WTC11 (cell line): ENCODE measurements around the gene DDN. TPM values are rescaled to one million over a fixed set of nuclear protein-coding genes. Genes with fewer than 3 reads are reported as not detected.

ENCODE experiments used
- ATAC-seq: fragments of 200-7000 bp; cut with Tn5 transposase; 2 replicates; pipeline ENCODE4 v1.10.0; 2021; ENCODE audit warnings: mild to moderate bottlenecking, moderate library complexity
- CTCF ChIA-PET: fragments of 300-600 bp; sonication (Branson Sonifier 250); formaldehyde crosslinking; loops from one replicate; lab custom pipeline; 2021; ENCODE audit warnings: antibody characterized with exemption; lab: Charles Lee
- POLR2A ChIA-PET: fragments of 350-600 bp; sonication (Branson Sonifier 250); formaldehyde crosslinking; loops from one replicate; lab custom pipeline; 2021; ENCODE audit warnings: antibody characterized with exemption; lab: Charles Lee
- DNase-seq: peaks from one replicate; pipeline ENCODE4 v3.0.0; 2021; ENCODE audit warnings: low spot score
- H3K27ac Mint-ChIP-seq: 2 replicates; pipeline ENCODE4 v1.8.0; 2021; ENCODE audit warnings: mixed read lengths
- H3K27me3 Mint-ChIP-seq: 2 replicates; pipeline ENCODE4 v1.8.0; 2021; ENCODE audit warnings: low read depth, mild to moderate bottlenecking, moderate library complexity, mixed read lengths
- H3K36me3 Mint-ChIP-seq: 2 replicates; pipeline ENCODE4 v1.8.0; 2021; ENCODE audit warnings: mixed read lengths
- H3K4me1 Mint-ChIP-seq: 2 replicates; pipeline ENCODE4 v1.8.0; 2022; ENCODE audit warnings: mixed read lengths
- H3K4me3 Mint-ChIP-seq: 2 replicates; pipeline ENCODE4 v1.8.0; 2021; ENCODE audit warnings: mild to moderate bottlenecking, moderate library complexity, mixed read lengths
- H3K9me3 Mint-ChIP-seq: 2 replicates; pipeline ENCODE4 v1.8.0; 2021; ENCODE audit warnings: mixed read lengths
- AFF4 ChIP-seq: sonication (generic); formaldehyde crosslinking; IDR thresholded peaks from 2 replicates; pipeline ENCODE4 v1.8.1; 2023; ENCODE audit warnings: mild to moderate bottlenecking, missing genetic modification reagents, borderline replicate concordance
- AR ChIP-seq: fragments of 250-450 bp; sonication (Bioruptor Pico); IDR thresholded peaks from 2 replicates; pipeline ENCODE4 v1.9.0; 2021; ENCODE audit warnings: mild to moderate bottlenecking
- CREM ChIP-seq: sonication (generic); formaldehyde crosslinking; IDR thresholded peaks from 2 replicates; pipeline ENCODE4 v1.8.1; 2022; ENCODE audit warnings: mild to moderate bottlenecking, missing genetic modification reagents, moderate library complexity
- ETV6 ChIP-seq: sonication (generic); formaldehyde crosslinking; IDR thresholded peaks from 2 replicates; pipeline ENCODE4 v1.8.1; 2022; ENCODE audit warnings: mild to moderate bottlenecking, missing genetic modification reagents
- GTF2I ChIP-seq: fragments of 250-450 bp; sonication (Bioruptor Pico); conservative IDR thresholded peaks from 2 replicates; pipeline ENCODE4 v1.4.0; 2021; ENCODE audit warnings: mild to moderate bottlenecking
- HMGA2 ChIP-seq: fragments of 250-450 bp; sonication (Bioruptor Pico); IDR thresholded peaks from 2 replicates; pipeline ENCODE4 v1.4.0; 2021; ENCODE audit warnings: mild to moderate bottlenecking, moderate library complexity
- HMGXB4 ChIP-seq: sonication (generic); formaldehyde crosslinking; IDR thresholded peaks from 2 replicates; pipeline ENCODE4 v1.8.1; 2023; ENCODE audit warnings: mild to moderate bottlenecking, moderate library complexity, missing genetic modification reagents
- JAZF1 ChIP-seq: fragments of 250-450 bp; sonication (Bioruptor Pico); IDR thresholded peaks from 2 replicates; pipeline ENCODE4 v1.9.0; 2021; ENCODE audit warnings: moderate library complexity, mild to moderate bottlenecking, inconsistent platforms
- MLX ChIP-seq: sonication (generic); formaldehyde crosslinking; IDR thresholded peaks from 2 replicates; pipeline ENCODE4 v1.8.1; 2023; ENCODE audit warnings: mild to moderate bottlenecking, missing genetic modification reagents, moderate library complexity
- SMAD3 ChIP-seq: sonication (generic); formaldehyde crosslinking; IDR thresholded peaks from 2 replicates; pipeline ENCODE4 v1.8.0; 2022; ENCODE audit warnings: missing genetic modification reagents, mild to moderate bottlenecking, borderline replicate concordance
- SMAD4 ChIP-seq: sonication (generic); formaldehyde crosslinking; IDR thresholded peaks from 2 replicates; pipeline ENCODE4 v1.8.0; 2022; ENCODE audit warnings: mild to moderate bottlenecking, missing genetic modification reagents
- SP1 ChIP-seq: sonication (generic); formaldehyde crosslinking; conservative IDR thresholded peaks from 2 replicates; pipeline ENCODE4 v1.8.1; 2022; ENCODE audit warnings: missing genetic modification reagents
- STAT6 ChIP-seq: sonication (generic); formaldehyde crosslinking; conservative IDR thresholded peaks from 2 replicates; pipeline ENCODE4 v1.8.1; 2023; ENCODE audit warnings: mild to moderate bottlenecking, low read depth, missing genetic modification reagents, moderate library complexity
- TP53 ChIP-seq: sonication (generic); formaldehyde crosslinking; IDR thresholded peaks from 2 replicates; pipeline ENCODE4 v1.8.1; 2023; ENCODE audit warnings: mild to moderate bottlenecking, missing genetic modification reagents
- ZNF138 ChIP-seq: sonication (generic); formaldehyde crosslinking; conservative IDR thresholded peaks from 2 replicates; pipeline ENCODE4 v1.8.1; 2022; ENCODE audit warnings: mild to moderate bottlenecking, moderate library complexity, missing genetic modification reagents
- ZNF317 ChIP-seq: sonication (generic); formaldehyde crosslinking; IDR thresholded peaks from 2 replicates; pipeline ENCODE4 v1.8.1; 2023; ENCODE audit warnings: low read depth, mild to moderate bottlenecking, moderate library complexity, missing genetic modification reagents, borderline replicate concordance
- ZNF423 ChIP-seq: fragments of 250-450 bp; sonication (Bioruptor Pico); IDR thresholded peaks from 2 replicates; pipeline ENCODE4 v2.1.2; 2022; ENCODE audit warnings: mild to moderate bottlenecking, moderate library complexity
- ZNF425 ChIP-seq: fragments of 250-450 bp; sonication (Bioruptor Pico); conservative IDR thresholded peaks from 2 replicates; pipeline ENCODE4 v1.9.0; 2021; ENCODE audit warnings: mild to moderate bottlenecking
- total RNA-seq: library from RNA; stranded (reverse); gene quantifications from 3 replicates; pipeline ENCODE4 v1.2.3, GENCODE V29; 2021
- TF ChIP-seq, protein P1 (sequence below): fragments of 250-450 bp; sonication (Bioruptor Pico); IDR thresholded peaks from 2 replicates; pipeline ENCODE4 v1.9.0; 2021; ENCODE audit warnings: mild to moderate bottlenecking

DDN gene
- total RNA-seq, 1 experiment from 2014 or later, result 0.33 TPM

DNA sequence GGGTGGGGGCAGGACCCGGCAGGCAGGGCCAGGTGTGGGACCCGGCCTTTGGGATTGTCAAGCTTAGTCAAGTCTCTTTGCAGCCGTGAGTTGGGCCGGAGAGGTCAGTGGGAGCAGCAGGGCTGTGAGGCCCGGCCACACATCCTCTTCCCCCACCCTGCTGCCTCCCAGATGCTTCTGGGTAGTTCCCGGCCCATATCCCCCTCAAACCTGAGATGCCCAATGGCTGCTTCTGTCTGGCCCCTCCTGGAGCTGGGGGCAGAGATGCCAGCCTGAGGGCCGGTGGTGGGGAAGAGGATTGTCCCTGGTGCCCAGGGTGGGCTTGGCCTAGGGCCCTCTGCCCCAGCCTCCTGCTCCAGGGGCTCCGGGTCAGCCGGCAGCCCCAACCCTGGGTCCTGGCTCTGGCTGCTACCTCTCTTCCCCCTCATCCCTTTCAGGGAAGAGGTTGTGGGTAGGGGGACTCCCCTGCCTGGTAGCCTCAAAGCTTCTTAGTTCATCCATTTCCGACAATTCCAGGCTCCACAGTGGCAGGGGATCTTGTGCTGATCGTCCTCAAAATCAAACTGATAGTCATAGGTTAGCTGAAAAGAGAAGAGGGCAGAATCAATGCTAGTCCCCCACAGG is 22.2 kb upstream of the DDN start (continued):
- TF ChIP-seq ZNF317 (CRISPR knock-in tag) (no peak), HMGA2 (CRISPR knock-in tag) (no peak), SMAD3 (CRISPR knock-in tag) (no peak), ZNF423 (CRISPR knock-in tag) (no peak), SP1 (CRISPR knock-in tag) (no peak), SMAD4 (CRISPR knock-in tag) (no peak), MLX (no peak), HMGXB4 (CRISPR knock-in tag) (no peak), ZNF138 (CRISPR knock-in tag) (no peak), JAZF1 (CRISPR knock-in tag) (no peak)

GRCh38 chr12:49020441-49020840 is 21.3 kb upstream of the DDN start:
- Mint-ChIP-seq H3K36me3 (peaks cover 27% of the 10 kb centered on the region), H3K27me3 (peaks cover 6% of the 10 kb centered on the region), H3K4me1 (peaks cover 16% of the 10 kb centered on the region), H3K27ac (no peak overlapping the region), H3K4me3 (no peak overlapping the region), H3K9me3 (no peaks in the 10 kb centered on the region)
- ATAC-seq, result no peak
- ChIA-PET POLR2A (interaction anchor here (0.6 to 1.5 kb wide), 4 partner anchors 36 to 268 kb away, joined by 3 to 7 read pairs (median 5); partner anchors contain the start of genes ARF3 and RHEBL1), CTCF (interaction anchor here (0.6 to 4.1 kb wide), 25 partner anchors 15 to 473 kb away, joined by 3 to 98 read pairs (median 5); partner anchors contain the start of genes DDN, DDX23, RHEBL1 and WNT1)
- DNase-seq, result no peak
- TF ChIP-seq ZNF425 (CRISPR knock-in tag) (no peak), ZNF423 (CRISPR knock-in tag) (no peak), TP53 (CRISPR knock-in tag) (no peak), CREM (CRISPR knock-in tag) (no peak), AR (CRISPR knock-in tag) (no peak), GTF2I (no peak), AFF4 (CRISPR knock-in tag) (no peak), STAT6 (CRISPR knock-in tag) (no peak), ETV6 (CRISPR knock-in tag) (no peak)
- TF ChIP-seq, protein P1, sequence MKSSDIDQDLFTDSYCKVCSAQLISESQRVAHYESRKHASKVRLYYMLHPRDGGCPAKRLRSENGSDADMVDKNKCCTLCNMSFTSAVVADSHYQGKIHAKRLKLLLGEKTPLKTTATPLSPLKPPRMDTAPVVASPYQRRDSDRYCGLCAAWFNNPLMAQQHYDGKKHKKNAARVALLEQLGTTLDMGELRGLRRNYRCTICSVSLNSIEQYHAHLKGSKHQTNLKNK (CRISPR knock-in tag), result no peak
